ENCODE data around the gene SPRED1.

The SPRED1 gene

GRCh38 chr15:38211811-38212210 is 40.8 kb upstream of the SPRED1 start:
- no peak for TF ChIP-seq CTCF (IDR thresholded peaks at IDR 0.05; ENCODE audit: low read depth, low read length)
- DNase-seq (ENCODE audit: low read depth in 2 of 2) = no peak
- H3K4me3 ChIP-seq (replicated peaks in 1 of 2; ENCODE audit: low read depth in 2 of 2, low read length in 2 of 2) = no peak overlapping the region

GRCh38 chr15:38212729-38213351 is 39.8 kb upstream of the SPRED1 start:
- TF ChIP-seq CTCF (IDR thresholded peaks at IDR 0.05; ENCODE audit: low read depth, low read length) = no peak
- DNase-seq (ENCODE audit: low read depth in 2 of 2) = no peak
- no peak overlapping the region for H3K4me3 ChIP-seq (replicated peaks in 1 of 2; ENCODE audit: low read depth in 2 of 2, low read length in 2 of 2)

GRCh38 chr15:38213356-38213755 is 39.3 kb upstream of the SPRED1 start:
- no peak for DNase-seq (ENCODE audit: low read depth in 2 of 2)
- TF ChIP-seq CTCF (IDR thresholded peaks at IDR 0.05; ENCODE audit: low read depth, low read length) = no peak
- H3K4me3 ChIP-seq (replicated peaks in 1 of 2; ENCODE audit: low read depth in 2 of 2, low read length in 2 of 2) = no peak overlapping the region

GRCh38 chr15:38215707-38216106 is 36.9 kb upstream of the SPRED1 start:
- H3K4me3 ChIP-seq (replicated peaks in 1 of 2; ENCODE audit: low read depth in 2 of 2, low read length in 2 of 2) = no peak overlapping the region
- DNase-seq (ENCODE audit: low read depth in 2 of 2) = peak in 1 of 2 donors; percentile 57
- no peak for TF ChIP-seq CTCF (IDR thresholded peaks at IDR 0.05; ENCODE audit: low read depth, low read length)

- TF ChIP-seq CTCF (IDR thresholded peaks at IDR 0.05; ENCODE audit: low read depth, low read length) = no peak
- peak in 1 of 2 donors; percentile 75 for DNase-seq (ENCODE audit: low read depth in 2 of 2)
- no peak overlapping the region for H3K4me3 ChIP-seq (replicated peaks in 1 of 2; ENCODE audit: low read depth in 2 of 2, low read length in 2 of 2)
Observed at GRCh38 chr15:38216763-38217162, 35.9 kb upstream of the SPRED1 start.

GRCh38 chr15:38217191-38217595 is 35.4 kb upstream of the SPRED1 start:
- no peak for TF ChIP-seq CTCF (IDR thresholded peaks at IDR 0.05; ENCODE audit: low read depth, low read length)
- H3K4me3 ChIP-seq (replicated peaks in 1 of 2; ENCODE audit: low read depth in 2 of 2, low read length in 2 of 2) = no peak overlapping the region
- DNase-seq (ENCODE audit: low read depth in 2 of 2) = peak; percentile 72 to 79

All from cardiac fibroblast (primary cell).